ENCODE measurements around the gene CENPL.

Gene CENPL

GRCh38 chr1:173758980-173759379, 65.7 kb downstream of the CENPL start:
- DNase-seq (ENCODE audit: low read depth in 1 of 2, low spot score in 1 of 2): no peak

GRCh38 chr1:173758110-173758509, 66.6 kb downstream of the CENPL start:
- DNase-seq (ENCODE audit: low read depth in 1 of 2, low spot score in 1 of 2): no peak

- DNase-seq (ENCODE audit: low read depth in 1 of 2, low spot score in 1 of 2): no peak
Measured at GRCh38 chr1:173757666-173758065, 67.0 kb downstream of the CENPL start.

GRCh38 chr1:173753830-173754229, 70.9 kb downstream of the CENPL start:
- no peak for DNase-seq (ENCODE audit: low read depth in 1 of 2, low spot score in 1 of 2)
